Stimulated activated CD8-positive, alpha-beta memory T cell treated with anti-CD3 and anti-CD28 coated beads, Interleukin-7, amount 100 ng/mL, for 4 hours (primary cell): ENCODE measurements around the gene ITCH.

Source experiments
- DNase-seq, 2 donors: peaks; one replicate each; pipeline ENCODE4 v3.0.0-alpha.2; 2020; ENCODE audit warnings: low read depth in 2 of 2

ITCH gene

GRCh38 chr20:34530342-34530741 lies 167.3 kb downstream of the ITCH start:
- DNase-seq, result no peak

- DNase-seq, result no peak
Measured at GRCh38 chr20:34531608-34532265, 168.7 kb downstream of the ITCH start.

- DNase-seq, result no peak
Measured at GRCh38 chr20:34532320-34532719, 169.2 kb downstream of the ITCH start.

- no peak for DNase-seq
Measured at GRCh38 chr20:34532756-34533155, 169.7 kb downstream of the ITCH start.

- DNase-seq, result no peak
Measured at GRCh38 chr20:34534391-34535165, 171.5 kb downstream of the ITCH start.

- DNase-seq, result no peak
Measured at GRCh38 chr20:34535301-34535840, 172.3 kb downstream of the ITCH start.

- no peak for DNase-seq
Measured at GRCh38 chr20:34535857-34536256, 172.8 kb downstream of the ITCH start.

- no peak for DNase-seq
Measured at GRCh38 chr20:34536798-34537394, 173.8 kb downstream of the ITCH start.

- no peak for DNase-seq
Measured at GRCh38 chr20:34537651-34538050, 174.6 kb downstream of the ITCH start.

- no peak for DNase-seq
Measured at GRCh38 chr20:34538671-34539123, 175.6 kb downstream of the ITCH start.

GRCh38 chr20:34539756-34540155 lies 176.7 kb downstream of the ITCH start:
- DNase-seq, result no peak

- DNase-seq, result no peak
Measured at GRCh38 chr20:34540596-34541263, 177.7 kb downstream of the ITCH start.

GRCh38 chr20:34541264-34541901 lies 178.3 kb downstream of the ITCH start:
- no peak for DNase-seq

GRCh38 chr20:34541917-34542316 lies 178.8 kb downstream of the ITCH start:
- DNase-seq, result no peak

GRCh38 chr20:34542439-34542838 lies 179.4 kb downstream of the ITCH start:
- DNase-seq, result no peak

- DNase-seq, result no peak
Measured at GRCh38 chr20:34543463-34544056, 180.5 kb downstream of the ITCH start.

- DNase-seq, result no peak
Measured at GRCh38 chr20:34544109-34544796, 181.2 kb downstream of the ITCH start.

- no peak for DNase-seq
Measured at GRCh38 chr20:34546751-34547181, 183.7 kb downstream of the ITCH start.

GRCh38 chr20:34547844-34548613 lies 185.0 kb downstream of the ITCH start:
- DNase-seq, result no peak
